ENCODE data around the gene BLVRB.
A peak's percentile ranks its signal among the peaks of the same experiment; 100 is the strongest.
"Not testable (repeated sequence)": the region's sequence is repeated elsewhere in the genome, so short reads cannot be mapped to it uniquely, and the experiment has no call there.

The BLVRB gene

GRCh38 chr19:40445780-40446262, 19.7 kb downstream of the BLVRB start:
- DNase-seq: no peak

GRCh38 chr19:40444825-40445312, 20.7 kb downstream of the BLVRB start:
- no peak for DNase-seq

DNA sequence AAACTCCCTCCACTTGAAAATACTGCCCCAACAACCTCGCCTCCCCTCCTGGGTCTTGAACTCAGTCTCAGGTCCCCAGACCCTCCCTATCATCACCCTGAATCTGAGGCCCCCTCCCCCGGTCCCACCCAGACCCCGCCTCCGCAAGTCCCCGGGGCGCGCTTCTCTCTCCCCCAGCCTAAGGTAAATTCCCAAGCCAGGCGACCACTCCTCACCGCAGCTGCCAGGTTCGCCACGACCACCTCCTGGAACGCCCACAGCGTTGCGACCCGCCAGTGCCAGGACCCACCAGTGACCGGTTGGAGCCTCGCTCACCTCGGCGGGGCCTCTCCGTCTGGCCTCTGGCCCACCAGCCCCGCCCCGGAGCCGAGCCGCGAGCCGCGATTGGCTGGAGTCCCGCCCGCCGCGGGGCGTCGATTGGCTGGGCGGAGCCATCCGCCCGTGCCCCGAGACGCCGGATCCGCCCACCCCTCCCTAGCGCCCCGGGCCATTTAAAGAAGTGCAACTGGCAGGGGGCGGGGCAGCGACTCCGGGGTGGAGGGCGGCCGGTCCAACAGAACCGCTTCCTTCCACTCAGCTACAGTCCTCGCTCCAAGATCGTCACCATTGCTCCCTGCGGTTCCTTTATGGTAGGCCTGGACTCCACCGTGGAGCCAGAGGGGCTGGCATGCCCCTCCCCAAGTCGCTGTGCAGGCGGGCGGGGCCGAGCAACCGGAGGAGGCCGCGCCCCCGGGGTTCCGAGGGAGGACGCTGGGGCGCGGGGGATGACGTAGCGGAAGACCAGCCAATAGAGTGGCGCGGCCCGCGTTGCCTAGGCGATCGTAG, 21.3 kb downstream of the BLVRB start, which contains the start of gene SERTAD3:
Gene SERTAD3, minus strand, starts transcription at position 336 of the 825 bp plus-strand sequence. CDS start 2,255 bp downstream, outside the sequence.
- DNase-seq: peak; percentile 97

DNA sequence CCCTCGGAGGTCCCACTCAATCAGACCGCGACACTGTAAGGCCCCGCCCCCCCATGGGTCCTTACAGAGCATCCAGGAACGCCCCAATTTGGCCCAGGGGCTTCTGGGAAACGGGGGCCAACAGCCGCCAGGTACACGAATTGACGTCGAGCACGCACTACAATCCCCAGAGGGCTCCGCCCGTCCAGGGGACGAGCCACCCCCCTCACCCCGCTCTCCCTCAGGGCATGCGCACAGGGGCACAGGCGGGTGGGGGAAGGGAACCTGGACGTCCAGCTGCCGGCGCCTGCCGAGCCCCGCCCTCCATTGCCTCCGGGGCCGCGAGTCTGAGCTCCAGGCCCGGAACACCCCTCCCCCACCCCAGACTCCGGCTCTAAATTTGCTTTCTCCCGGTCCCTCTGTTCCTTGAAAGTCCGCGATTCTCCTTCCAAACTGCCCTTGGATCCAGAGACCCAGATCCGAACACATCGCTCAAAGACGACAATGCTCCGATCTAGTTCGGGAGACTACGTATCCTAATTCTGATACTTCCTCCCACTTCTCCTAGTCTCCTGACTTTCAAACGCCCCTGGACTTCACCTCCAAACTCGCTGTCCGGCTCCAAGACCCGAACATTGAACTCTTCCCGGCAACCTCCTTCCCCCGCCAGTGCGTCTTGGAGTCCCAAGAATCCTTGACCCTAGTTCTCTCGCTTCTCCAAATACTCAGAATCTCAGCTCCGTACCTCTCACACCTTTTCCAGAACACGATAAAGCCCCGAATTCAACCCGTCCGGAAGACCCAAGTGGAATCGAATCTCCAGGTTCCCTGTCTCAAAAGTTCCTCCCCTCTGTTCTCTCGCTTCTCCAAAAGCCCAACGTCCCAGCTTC, 22.2 kb downstream of the BLVRB start:
- peak; percentile 98 for DNase-seq

GRCh38 chr19:40442328-40443130, 23.0 kb downstream of the BLVRB start:
- no peak for DNase-seq

GRCh38 chr19:40441719-40442253, 23.8 kb downstream of the BLVRB start:
- no peak for DNase-seq

DNA sequence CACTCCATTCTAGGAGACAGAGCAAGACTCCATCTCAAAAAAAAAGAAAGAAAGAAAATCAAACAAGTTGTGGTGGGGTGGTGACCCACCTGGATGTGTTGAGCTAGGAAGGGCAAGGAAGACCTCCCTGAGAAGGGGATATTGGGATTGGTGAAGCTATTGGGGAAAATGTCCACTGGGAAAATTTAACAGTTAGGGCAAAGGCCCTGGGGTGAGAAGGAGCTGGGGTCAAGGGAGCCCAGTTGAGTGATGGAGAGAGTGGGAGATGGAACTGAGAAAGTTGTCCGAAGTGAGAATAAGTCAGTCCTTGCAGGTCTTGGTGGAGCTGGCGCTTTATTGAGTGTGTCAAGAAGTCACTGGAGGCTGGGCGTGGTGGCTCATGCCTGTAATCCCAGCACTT, 27.3 kb downstream of the BLVRB start:
- DNase-seq: no peak

DNA sequence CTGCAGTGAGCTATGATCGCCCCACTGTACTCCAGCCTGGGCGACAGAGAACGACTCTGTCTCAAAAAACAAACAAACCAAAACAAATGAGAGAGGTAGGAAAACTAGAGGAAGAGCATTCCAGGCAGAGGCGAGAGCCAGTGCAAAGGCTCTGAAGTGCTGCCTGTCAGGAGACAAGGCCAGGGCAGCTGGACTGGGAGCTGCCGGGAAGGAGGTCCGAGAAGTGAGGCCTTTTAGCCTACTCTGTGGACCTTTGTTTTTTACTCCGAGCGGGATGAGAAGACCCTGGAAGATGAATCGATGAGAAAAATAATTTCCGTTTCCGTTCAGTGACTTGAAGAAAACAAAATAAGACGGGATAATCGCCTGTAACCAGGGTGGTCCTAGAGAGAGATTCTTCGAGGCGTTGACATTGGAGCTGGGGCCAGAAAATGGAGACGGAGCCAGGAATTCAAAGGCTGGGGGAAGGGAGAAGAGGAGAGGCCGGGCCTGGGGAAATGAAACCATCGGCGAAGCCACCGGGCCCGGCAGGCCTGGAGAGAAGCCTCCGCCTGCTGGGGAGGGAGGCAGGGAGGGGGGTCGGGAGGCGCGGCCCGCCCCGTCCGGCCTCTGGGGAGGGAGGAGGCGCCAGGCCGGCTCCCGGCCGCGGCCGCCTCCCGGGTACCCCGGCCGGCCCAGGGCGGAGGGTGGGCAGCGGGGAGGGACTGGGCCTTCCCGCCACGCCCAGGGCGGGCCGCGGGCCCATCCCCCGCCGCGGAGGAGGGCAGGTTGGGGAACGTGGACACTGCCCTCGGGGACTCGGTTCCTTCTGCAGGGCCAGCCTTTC, 31.9 kb downstream of the BLVRB start:
- peak; percentile 51 for DNase-seq

- not testable (repeated sequence) for DNase-seq
Measured at GRCh38 chr19:40432760-40433159, 32.8 kb downstream of the BLVRB start.

- DNase-seq: no peak
Measured at GRCh38 chr19:40431698-40432097, 33.8 kb downstream of the BLVRB start.

DNA sequence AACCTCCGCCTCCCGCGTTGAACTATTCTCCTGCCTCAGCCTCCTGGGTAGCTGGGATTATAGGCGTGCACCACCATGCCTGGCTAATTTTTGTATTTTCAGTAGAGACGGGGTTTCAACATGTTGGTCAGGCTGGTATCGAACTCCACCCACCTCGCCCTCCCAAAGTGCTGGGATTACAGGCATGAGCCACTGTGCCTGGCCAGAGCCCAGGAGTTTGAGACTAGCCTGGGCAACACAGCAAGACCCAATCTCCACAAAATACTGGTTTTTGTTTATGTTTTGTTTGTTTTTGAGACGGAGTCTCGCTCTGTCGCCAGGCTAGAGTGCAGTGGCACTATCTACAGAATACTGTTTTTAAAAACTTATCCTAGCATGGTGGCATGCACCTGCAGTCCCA, 35.3 kb downstream of the BLVRB start:
- DNase-seq: not testable (repeated sequence)

DNA sequence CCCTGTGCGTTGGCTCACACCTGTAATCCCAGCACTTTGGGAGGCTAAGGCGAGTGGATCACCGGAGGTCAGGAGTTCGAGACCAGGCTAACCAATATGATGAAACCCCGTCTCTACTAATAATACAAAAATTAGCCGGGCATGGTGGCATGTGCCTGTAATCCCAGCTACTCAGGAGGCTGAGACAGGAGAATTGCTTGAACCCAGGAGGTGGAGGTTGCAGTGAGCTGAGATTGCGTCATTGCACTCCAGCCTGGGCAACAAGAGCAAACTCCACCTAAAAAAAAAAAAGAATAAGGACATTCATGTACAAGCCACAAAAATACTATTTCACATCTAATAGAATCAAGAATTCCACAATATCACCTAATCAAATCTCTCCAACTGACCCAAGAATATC, 37.3 kb downstream of the BLVRB start:
- not testable (repeated sequence) for DNase-seq

DNA sequence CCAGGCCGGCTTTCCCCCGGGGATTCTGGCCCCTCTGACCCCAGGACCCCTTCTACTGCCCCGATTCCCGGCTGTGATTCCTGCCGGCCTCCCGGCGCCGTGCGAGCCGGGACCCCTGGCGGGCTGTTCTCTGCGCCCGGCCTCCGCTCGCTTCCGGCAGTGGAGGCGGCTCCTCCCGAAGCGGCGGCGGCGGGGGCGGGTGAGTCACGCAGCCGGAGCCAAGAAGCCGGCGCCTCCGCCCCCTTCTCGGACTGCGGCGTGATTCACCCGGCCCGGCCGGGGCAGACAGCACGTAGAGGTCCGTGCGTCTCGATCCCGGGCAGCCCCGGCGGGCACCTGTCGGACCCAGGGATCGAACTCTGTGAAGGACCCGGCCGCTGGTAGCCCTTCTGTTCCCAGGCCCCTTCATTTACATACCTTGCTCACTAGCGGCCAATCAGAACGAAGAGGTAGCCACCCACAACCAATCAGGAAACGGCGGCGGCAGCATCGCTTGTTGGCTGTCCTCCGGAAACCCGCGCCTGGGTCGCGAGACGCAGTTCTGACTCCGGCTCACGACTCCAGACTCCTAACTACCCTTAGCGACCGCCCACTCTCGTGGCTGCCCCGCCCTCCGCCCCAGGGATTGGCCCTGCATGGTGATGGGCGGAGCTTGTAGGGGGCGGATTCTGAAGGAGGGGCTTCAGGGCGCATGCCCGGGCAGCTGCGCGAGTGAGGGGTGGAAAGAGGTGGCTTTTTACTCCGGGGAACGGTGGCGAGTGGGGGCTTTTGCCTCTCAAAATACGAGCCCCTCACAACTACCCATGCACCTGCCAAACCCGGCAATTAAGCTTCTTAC, 39.9 kb downstream of the BLVRB start, which contains the start of gene SERTAD1:
Gene SERTAD1, minus strand, starts transcription at position 543 of the 838 bp plus-strand sequence. CDS start 2,446 bp downstream, outside the sequence.
- DNase-seq: peak; percentile 100

- no peak for DNase-seq
Measured at GRCh38 chr19:40424637-40425449, 40.7 kb downstream of the BLVRB start.

DNA sequence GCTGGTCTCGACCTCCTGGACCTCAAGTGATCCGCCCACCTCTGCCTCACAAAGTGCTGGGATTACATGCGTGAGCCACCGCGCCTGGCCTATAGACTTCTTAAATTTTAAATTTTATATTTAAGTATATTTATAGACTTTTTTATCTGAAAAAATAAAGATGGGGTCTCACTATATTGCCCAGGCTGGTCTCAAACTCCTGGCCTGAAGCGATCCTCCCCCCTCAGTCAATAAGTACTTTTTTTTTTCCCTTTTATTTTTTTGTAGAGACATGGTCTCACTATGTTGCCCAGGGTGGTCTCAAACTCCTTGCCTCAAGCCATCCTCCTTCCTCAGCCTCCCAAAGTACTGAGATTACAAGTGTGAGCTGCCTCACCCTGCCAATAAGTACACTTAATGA, 41.6 kb downstream of the BLVRB start:
- no peak for DNase-seq

DNA sequence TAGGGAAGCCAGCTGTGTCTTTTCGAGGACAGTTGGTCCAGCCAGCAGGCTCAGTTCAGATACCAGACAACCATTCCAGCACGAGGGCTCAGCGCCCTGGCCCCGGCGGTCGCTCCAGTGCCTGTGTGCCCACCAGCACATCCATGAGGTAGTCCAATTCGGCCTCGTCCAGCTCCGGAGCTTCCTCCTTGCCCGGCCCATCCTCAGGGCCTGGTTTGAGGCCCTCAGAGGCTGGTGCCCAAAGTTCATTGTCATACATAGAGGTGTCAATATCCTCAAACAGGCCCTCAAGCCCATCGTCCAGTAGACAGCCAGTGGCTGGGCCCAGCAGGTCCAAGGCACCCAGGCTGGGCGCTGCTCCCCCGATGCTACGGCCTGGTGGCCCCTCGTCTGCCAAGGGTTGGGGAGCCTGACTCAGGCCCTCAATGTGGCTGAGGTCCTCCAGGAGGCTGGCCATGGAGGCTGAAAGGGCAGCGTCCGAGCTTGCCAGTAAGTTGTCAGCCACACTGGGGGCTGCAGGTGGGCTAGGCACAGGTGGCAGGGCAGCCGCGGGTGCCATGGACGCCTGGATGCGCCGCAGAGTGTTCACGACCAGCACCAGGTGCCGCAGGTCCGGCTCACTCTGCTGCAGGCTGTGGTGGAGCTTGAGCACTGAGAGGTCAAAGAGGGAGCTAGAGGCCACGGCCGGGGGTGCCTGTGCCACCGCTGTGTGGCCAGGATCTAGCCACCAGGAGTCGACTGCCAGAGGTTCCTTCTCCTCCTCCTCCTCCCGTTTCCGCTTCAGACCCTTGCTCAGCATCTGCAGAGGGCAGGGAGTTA, 42.6 kb downstream of the BLVRB start:
- DNase-seq: no peak

GRCh38 chr19:40421993-40422747, 43.4 kb downstream of the BLVRB start:
- DNase-seq: no peak
